Heart right ventricle (tissue), 16 donors: Measurements from ENCODE around the gene NCS1. TPM values are rescaled to one million over a fixed set of nuclear protein-coding genes. Genes with fewer than 3 reads are reported as not detected.
A peak's percentile ranks its signal among the peaks of the same experiment; 100 is the strongest.

ENCODE experiments used
- ATAC-seq, 8 donors: fragments of 200-7000 bp; cut with Tn5 transposase; one replicate each; pipeline ENCODE4 v1.9.1; 2020; ENCODE audit warnings: mild to moderate bottlenecking in 8 of 8, moderate library complexity in 8 of 8, moderate number of reproducible peaks in 1 of 8
- DNase-seq, 2 donors: peaks; one replicate each; pipeline ENCODE4 v3.0.0-alpha.2; 2020
- H3K27ac ChIP-seq, 10 donors: fragments of 200-600 bp; sonication (generic) in 2 of 10; one replicate each; pipeline versions ENCODE4 v1.5.0 to v1.8.0; 2020 to 2022; ENCODE audit warnings: mild to moderate bottlenecking in 3 of 10
- H3K27me3 ChIP-seq, 7 donors: fragments of 200-600 bp; one replicate each; pipeline ENCODE4 v1.8.0; 2021 to 2022; ENCODE audit warnings: mild to moderate bottlenecking in 2 of 7
- H3K36me3 ChIP-seq, 9 donors: fragments of 200-600 bp; sonication (generic) in 1 of 9; one replicate each; pipeline versions ENCODE4 v1.5.0 to v1.8.0; 2020 to 2022; ENCODE audit warnings: mild to moderate bottlenecking in 2 of 9
- H3K4me1 ChIP-seq, 9 donors: fragments of 200-600 bp; sonication (generic) in 1 of 9; one replicate each; pipeline versions ENCODE4 v1.5.0 to v1.8.0; 2020 to 2022; ENCODE audit warnings: mild to moderate bottlenecking in 4 of 9
- H3K4me3 ChIP-seq, 10 donors: fragments of 200-600 bp; sonication (generic) in 2 of 10; one replicate each; pipeline versions ENCODE4 v1.5.0 to v1.8.0; 2020 to 2022; ENCODE audit warnings: mild to moderate bottlenecking in 7 of 10, moderate library complexity in 2 of 10
- H3K9me3 ChIP-seq, 11 donors: fragments of 200-600 bp in 10 of 11; sonication (generic) in 2 of 11; one replicate each; pipeline versions ENCODE4 v1.5.0 to v1.8.0; 2013 to 2022; ENCODE audit warnings: mild to moderate bottlenecking in 2 of 11, control low read depth in 1 of 11, moderate library complexity in 1 of 11
- WGBS, 2 donors: extraction: QIAGEN DNeasy Blood & Tissue Kit; methylation state at CpG; one replicate each; pipeline ENCODE4 v1.1.7; 2013; ENCODE audit warnings: inconsistent platforms in 1 of 2; 5-methylcytosine and 5-hydroxymethylcytosine counted together
- intact Hi-C, 10 donors: fragments of 100-400 bp; cut with DNase I; formaldehyde crosslinking; loops; one replicate each; pipeline versions ENCODE4 v1.11.1 to v1.14.2; 2022
- polyA plus RNA-seq, 2 donors: library from polyadenylated mRNA; stranded (reverse); fragments of 200-250 nt; gene quantifications; one replicate each; pipeline ENCODE4 v1.2.3, GENCODE V29; 2013
- total RNA-seq, 10 donors: library from RNA; stranded (reverse); fragmentation: NEBNext Ultra II Directional in 3 of 10; extraction: Animal tissue kit (Norgen Biotek cat#: 25700) in 3 of 10; gene quantifications; one replicate each; pipeline versions ENCODE4 v1.2.1 to v1.2.4, GENCODE V29; 2021 to 2023
- TF ChIP-seq, protein P1 (sequence below), 9 donors: fragments of 200-600 bp; sonication (generic) in 2 of 9; IDR thresholded peaks; one replicate each; pipeline versions ENCODE4 v1.5.0 to v1.8.0; 2021 to 2022; ENCODE audit warnings: antibody characterized with exemption in 9 of 9, mild to moderate bottlenecking in 5 of 9, moderate library complexity in 1 of 9
- donor health status: Arrhythmogenic right ventricular cardiomyopathy.
- donor health status: ischemic (EF 13 %, LVEDD 7.1; RV severe dilation, severe dysfunction).
- donor health status: healthy with polysubstance abuse.
- donor health status: DM: no; HTN: yes; CAD: no.
- donor health status: DM: no; HTN: no; CAD: no.
- donor health status: ischemic (EF 25% LVEDD 6.9; RV normal size, moderate dysfunction).
- donor health status: ischemic (EF 25% LVEDD 5.7; RV mildly dilated, moderate dysfunction).
- donor health status: healthy.
- donor health status: DM: yes; HTN: yes; CAD: no.
- donor health status: Ischemic cardiomyopathy.
- donor health status: ischemic (EF 35%, LVEDD 5.7; RV mildly dilated, moderate dysfunction).
- donor health status: nonischemic (EF 11% LVEDD 7.7; RV severe dilation, severe dysfunction).
- donor health status: DM: yes; HTN: yes; CAD: no.
- donor health status: PGD.
- donor health status: ischemic (EF 29% LVEDD 5.4; RV normal size, mild dysfunction).
- donor health status: nonischemic (EF 23%, LVEDD 6.1; RV moderate dilation, normal function).

The NCS1 gene
- total and polyA plus RNA-seq, 12 donors: 2.0 to 16.2 (median 7.0) TPM

- intact Hi-C loops: no loop called here
- Histone ChIP-seq H3K27me3 (peaks cover 0 to 9% (median 0%) of the 10 kb centered on the region in 7 donors), H3K27ac (peak overlapping the region in 7 of 10 donors; percentile 1 to 65 (median 43)), H3K9me3 (no peaks in the 10 kb centered on the region), H3K4me3 (no peak overlapping the region), H3K4me1 (peaks cover 10 to 41% (median 24%) of the 10 kb centered on the region in 9 donors), H3K36me3 (peaks cover 0 to 30% (median 0%) of the 10 kb centered on the region in 9 donors)
- WGBS, 2 donors: 18 to 25% methylated on average over 6 of the region's 6 CpGs
- TF ChIP-seq, protein P1, sequence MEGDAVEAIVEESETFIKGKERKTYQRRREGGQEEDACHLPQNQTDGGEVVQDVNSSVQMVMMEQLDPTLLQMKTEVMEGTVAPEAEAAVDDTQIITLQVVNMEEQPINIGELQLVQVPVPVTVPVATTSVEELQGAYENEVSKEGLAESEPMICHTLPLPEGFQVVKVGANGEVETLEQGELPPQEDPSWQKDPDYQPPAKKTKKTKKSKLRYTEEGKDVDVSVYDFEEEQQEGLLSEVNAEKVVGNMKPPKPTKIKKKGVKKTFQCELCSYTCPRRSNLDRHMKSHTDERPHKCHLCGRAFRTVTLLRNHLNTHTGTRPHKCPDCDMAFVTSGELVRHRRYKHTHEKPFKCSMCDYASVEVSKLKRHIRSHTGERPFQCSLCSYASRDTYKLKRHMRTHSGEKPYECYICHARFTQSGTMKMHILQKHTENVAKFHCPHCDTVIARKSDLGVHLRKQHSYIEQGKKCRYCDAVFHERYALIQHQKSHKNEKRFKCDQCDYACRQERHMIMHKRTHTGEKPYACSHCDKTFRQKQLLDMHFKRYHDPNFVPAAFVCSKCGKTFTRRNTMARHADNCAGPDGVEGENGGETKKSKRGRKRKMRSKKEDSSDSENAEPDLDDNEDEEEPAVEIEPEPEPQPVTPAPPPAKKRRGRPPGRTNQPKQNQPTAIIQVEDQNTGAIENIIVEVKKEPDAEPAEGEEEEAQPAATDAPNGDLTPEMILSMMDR (IDR thresholded peaks at IDR 0.05): no peak
- peak; percentile 43 to 84 (median 78) for ATAC-seq
- peak in 1 of 2 donors; percentile 64 for DNase-seq
These were observed 33.4 kb upstream of the NCS1 start for GRCh38 chr9:130138791-130139190.

DNA sequence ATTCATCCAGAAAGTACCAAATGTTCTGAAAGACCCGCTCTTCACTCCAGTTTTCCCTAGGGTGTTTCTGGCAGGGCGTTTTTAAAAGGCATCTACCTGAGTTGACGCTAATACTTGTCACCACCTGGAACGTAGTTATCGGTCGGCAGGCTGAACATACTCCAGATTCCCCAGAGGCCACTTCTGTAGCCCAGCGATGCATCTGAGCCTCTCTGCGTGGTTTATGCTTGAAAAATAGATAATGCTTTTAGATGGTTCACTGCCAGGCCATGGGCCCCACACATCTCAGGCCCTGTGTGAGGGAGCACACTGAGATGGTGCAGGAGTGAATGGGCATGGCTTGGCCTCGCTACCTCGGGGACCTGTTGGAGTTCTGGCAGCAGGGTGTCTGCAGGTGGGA lies 33.0 kb upstream of the NCS1 start:
- Histone ChIP-seq H3K9me3 (no peaks in the 10 kb centered on the region), H3K4me1 (peaks cover 10 to 46% (median 28%) of the 10 kb centered on the region in 9 donors), H3K27ac (peak overlapping the region in 6 of 10 donors; percentile 1 to 65 (median 44)), H3K27me3 (peaks cover 0 to 14% (median 0%) of the 10 kb centered on the region in 7 donors), H3K4me3 (no peak overlapping the region), H3K36me3 (peaks cover 0 to 27% (median 0%) of the 10 kb centered on the region in 9 donors)
- DNase-seq (no peak), ATAC-seq (peak in 1 of 8 donors; percentile 12)
- intact Hi-C loops: no loop called here
- TF ChIP-seq, protein P1 (IDR thresholded peaks at IDR 0.05): no peak
- 53 to 62% methylated on average over 10 of the region's 10 CpGs for WGBS, 2 donors

- no peaks in the 10 kb centered on the region for H3K9me3 ChIP-seq
- WGBS, 2 donors: 85 to 88% methylated on average over 10 of the region's 10 CpGs
- H3K4me3 ChIP-seq: no peak overlapping the region
- intact Hi-C loops: loop anchor here in 1 of 10 donors (5.0 kb wide), 1 partner anchor 47 kb away; no protein-coding TSS in a partner anchor
- H3K36me3 ChIP-seq: peaks cover 0 to 13% (median 0%) of the 10 kb centered on the region in 9 donors
- no peak for DNase-seq
- H3K27me3 ChIP-seq: peaks cover 0 to 27% (median 5%) of the 10 kb centered on the region in 7 donors
- no peak overlapping the region for H3K27ac ChIP-seq
- TF ChIP-seq, protein P1 (IDR thresholded peaks at IDR 0.05): no peak
- peaks cover 10 to 53% (median 32%) of the 10 kb centered on the region in 9 donors for H3K4me1 ChIP-seq
- ATAC-seq: no peak
These were observed 31.5 kb upstream of the NCS1 start for GRCh38 chr9:130140706-130141105.

- H3K9me3 ChIP-seq: no peaks in the 10 kb centered on the region
- ATAC-seq: no peak
- H3K27ac ChIP-seq: no peak overlapping the region
- H3K36me3 ChIP-seq: peaks cover 0 to 3% (median 0%) of the 10 kb centered on the region in 9 donors
- peaks cover 0 to 38% (median 14%) of the 10 kb centered on the region in 7 donors for H3K27me3 ChIP-seq
- intact Hi-C loops: loop anchor here in 1 of 10 donors (5.0 kb wide), 1 partner anchor 45 kb away; no protein-coding TSS in a partner anchor
- no peak overlapping the region for H3K4me3 ChIP-seq
- TF ChIP-seq, protein P1 (IDR thresholded peaks at IDR 0.05): no peak
- DNase-seq: no peak
- peaks cover 10 to 53% (median 32%) of the 10 kb centered on the region in 9 donors for H3K4me1 ChIP-seq
- 81 to 83% methylated on average over 12 of the region's 12 CpGs for WGBS, 2 donors
These were observed 30.1 kb upstream of the NCS1 start for GRCh38 chr9:130142056-130142455.
